ENCODE results near the gene LMOD3. TPM values are rescaled to one million over a fixed set of nuclear protein-coding genes. Genes with fewer than 3 reads are reported as not detected.

LMOD3 gene
- total RNA-seq, 1 experiment from 2014 or later, result not detected

DNA sequence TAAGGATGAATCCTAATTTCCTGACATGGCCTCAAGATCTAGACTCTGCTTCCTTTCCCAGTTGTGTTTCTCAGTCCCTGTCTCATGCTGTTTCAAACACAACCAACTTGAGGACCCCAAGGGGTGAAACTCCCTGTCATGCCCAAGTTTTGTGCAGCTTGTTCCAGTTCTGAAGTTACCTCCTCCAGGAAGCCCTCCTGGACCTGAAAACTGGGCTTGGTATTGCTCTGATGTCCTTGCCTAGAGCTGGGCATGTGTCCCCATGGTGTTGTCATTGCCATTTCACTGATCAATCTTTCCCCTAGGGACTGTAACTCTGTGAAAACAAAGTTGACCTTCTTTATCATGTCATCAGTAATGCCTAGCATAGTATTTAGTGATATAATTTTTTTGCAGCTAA is 6.1 kb upstream of the LMOD3 start:
- TF ChIP-seq, protein P1, sequence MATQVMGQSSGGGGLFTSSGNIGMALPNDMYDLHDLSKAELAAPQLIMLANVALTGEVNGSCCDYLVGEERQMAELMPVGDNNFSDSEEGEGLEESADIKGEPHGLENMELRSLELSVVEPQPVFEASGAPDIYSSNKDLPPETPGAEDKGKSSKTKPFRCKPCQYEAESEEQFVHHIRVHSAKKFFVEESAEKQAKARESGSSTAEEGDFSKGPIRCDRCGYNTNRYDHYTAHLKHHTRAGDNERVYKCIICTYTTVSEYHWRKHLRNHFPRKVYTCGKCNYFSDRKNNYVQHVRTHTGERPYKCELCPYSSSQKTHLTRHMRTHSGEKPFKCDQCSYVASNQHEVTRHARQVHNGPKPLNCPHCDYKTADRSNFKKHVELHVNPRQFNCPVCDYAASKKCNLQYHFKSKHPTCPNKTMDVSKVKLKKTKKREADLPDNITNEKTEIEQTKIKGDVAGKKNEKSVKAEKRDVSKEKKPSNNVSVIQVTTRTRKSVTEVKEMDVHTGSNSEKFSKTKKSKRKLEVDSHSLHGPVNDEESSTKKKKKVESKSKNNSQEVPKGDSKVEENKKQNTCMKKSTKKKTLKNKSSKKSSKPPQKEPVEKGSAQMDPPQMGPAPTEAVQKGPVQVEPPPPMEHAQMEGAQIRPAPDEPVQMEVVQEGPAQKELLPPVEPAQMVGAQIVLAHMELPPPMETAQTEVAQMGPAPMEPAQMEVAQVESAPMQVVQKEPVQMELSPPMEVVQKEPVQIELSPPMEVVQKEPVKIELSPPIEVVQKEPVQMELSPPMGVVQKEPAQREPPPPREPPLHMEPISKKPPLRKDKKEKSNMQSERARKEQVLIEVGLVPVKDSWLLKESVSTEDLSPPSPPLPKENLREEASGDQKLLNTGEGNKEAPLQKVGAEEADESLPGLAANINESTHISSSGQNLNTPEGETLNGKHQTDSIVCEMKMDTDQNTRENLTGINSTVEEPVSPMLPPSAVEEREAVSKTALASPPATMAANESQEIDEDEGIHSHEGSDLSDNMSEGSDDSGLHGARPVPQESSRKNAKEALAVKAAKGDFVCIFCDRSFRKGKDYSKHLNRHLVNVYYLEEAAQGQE (IDR thresholded peaks at IDR 0.05; ENCODE audit: insufficient read depth in 1 of 2, low read depth in 2 of 2, low read length in 1 of 2), result no peak
- H3K4me1 ChIP-seq (ENCODE audit: control insufficient read depth, insufficient read depth, low read length), result no peaks in the 10 kb centered on the region
- POLR2A ChIA-PET, result no interaction called here
- no TSS peak for BruUV-seq (replicated peaks)
- H3K4me3 ChIP-seq (ENCODE audit: low read depth in 2 of 2, low read length in 2 of 2), result no peak overlapping the region
- H3K27me3 ChIP-seq (ENCODE audit: control insufficient read depth, insufficient read depth, low read length), result no peaks in the 10 kb centered on the region
- H3K27ac ChIP-seq (ENCODE audit: low read length), result no peak overlapping the region
- H3K36me3 ChIP-seq (ENCODE audit: control insufficient read depth, insufficient read depth, low read length), result no peaks in the 10 kb centered on the region
- no peaks in the 10 kb centered on the region for H3K9me3 ChIP-seq (ENCODE audit: control insufficient read depth, insufficient read depth, low read depth, low read length)
- DNase-seq (ENCODE audit: low read depth, low spot score) (no peak), ATAC-seq (no peak)
- in situ Hi-C loops (cut with HindIII; ENCODE audit: low pct_unique_long_range_greater_than_20kb, low sequenced_read_pairs), result no loop called here
- intact Hi-C loops (cut with micrococcal nuclease; ENCODE audit: unreplicated experiment), result loop anchor here (10.0 kb wide), 2 partner anchors 296 to 816 kb away; no protein-coding TSS in a partner anchor
- CTCF ChIA-PET, result no interaction called here

DNA sequence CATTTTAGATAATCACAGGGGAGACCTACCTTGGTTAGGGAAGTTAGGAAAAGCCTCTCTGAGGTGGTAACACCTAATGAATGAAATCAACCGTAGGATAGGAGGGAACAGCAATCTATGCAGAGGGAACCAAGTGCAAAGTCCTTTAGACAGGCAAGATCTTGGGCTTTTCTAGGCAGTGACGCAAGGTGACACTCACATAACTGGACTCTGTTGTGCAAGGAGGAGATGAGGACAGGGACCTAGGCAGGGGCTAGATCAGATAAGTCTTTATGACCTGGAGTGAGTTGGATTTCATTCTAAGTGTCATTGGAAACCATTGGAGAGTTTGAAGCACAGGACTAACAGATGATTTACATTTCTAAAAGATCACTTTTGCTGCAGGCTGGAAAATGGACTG is 4.6 kb upstream of the LMOD3 start:
- H3K36me3 ChIP-seq (ENCODE audit: control insufficient read depth, insufficient read depth, low read length), result no peaks in the 10 kb centered on the region
- no TSS peak for BruUV-seq (replicated peaks)
- H3K9me3 ChIP-seq (ENCODE audit: control insufficient read depth, insufficient read depth, low read depth, low read length), result no peaks in the 10 kb centered on the region
- no peaks in the 10 kb centered on the region for H3K4me1 ChIP-seq (ENCODE audit: control insufficient read depth, insufficient read depth, low read length)
- intact Hi-C loops (cut with micrococcal nuclease; ENCODE audit: unreplicated experiment), result loop anchor here (10.0 kb wide), 2 partner anchors 298 to 818 kb away; no protein-coding TSS in a partner anchor
- ATAC-seq (no peak), DNase-seq (ENCODE audit: low read depth, low spot score) (no peak)
- in situ Hi-C loops (cut with HindIII; ENCODE audit: low pct_unique_long_range_greater_than_20kb, low sequenced_read_pairs), result no loop called here
- TF ChIP-seq TCF7L2 (IDR thresholded peaks at IDR 0.05; ENCODE audit: low read depth, low read length) (no peak), SIN3A (IDR thresholded peaks at IDR 0.05; ENCODE audit: borderline replicate concordance, insufficient read depth, low read depth, low read length) (no peak), POLR2AphosphoS5 (IDR thresholded peaks at IDR 0.05; ENCODE audit: low read depth, low read length) (no peak)
- TF ChIP-seq, protein P1 (IDR thresholded peaks at IDR 0.05; ENCODE audit: insufficient read depth in 1 of 2, low read depth in 2 of 2, low read length in 1 of 2), result no peak
- TF ChIP-seq, protein P2, sequence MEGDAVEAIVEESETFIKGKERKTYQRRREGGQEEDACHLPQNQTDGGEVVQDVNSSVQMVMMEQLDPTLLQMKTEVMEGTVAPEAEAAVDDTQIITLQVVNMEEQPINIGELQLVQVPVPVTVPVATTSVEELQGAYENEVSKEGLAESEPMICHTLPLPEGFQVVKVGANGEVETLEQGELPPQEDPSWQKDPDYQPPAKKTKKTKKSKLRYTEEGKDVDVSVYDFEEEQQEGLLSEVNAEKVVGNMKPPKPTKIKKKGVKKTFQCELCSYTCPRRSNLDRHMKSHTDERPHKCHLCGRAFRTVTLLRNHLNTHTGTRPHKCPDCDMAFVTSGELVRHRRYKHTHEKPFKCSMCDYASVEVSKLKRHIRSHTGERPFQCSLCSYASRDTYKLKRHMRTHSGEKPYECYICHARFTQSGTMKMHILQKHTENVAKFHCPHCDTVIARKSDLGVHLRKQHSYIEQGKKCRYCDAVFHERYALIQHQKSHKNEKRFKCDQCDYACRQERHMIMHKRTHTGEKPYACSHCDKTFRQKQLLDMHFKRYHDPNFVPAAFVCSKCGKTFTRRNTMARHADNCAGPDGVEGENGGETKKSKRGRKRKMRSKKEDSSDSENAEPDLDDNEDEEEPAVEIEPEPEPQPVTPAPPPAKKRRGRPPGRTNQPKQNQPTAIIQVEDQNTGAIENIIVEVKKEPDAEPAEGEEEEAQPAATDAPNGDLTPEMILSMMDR (IDR thresholded peaks at IDR 0.05), result no peak
- no peaks in the 10 kb centered on the region for H3K27me3 ChIP-seq (ENCODE audit: control insufficient read depth, insufficient read depth, low read length)
- H3K4me3 ChIP-seq (ENCODE audit: low read depth in 2 of 2, low read length in 2 of 2), result no peak overlapping the region
- ChIA-PET CTCF (no interaction called here), POLR2A (no interaction called here)
- H3K27ac ChIP-seq (ENCODE audit: low read length), result no peak overlapping the region
